T-helper 17 cell (primary cell): ENCODE measurements around the gene ADCY5. TPM values are rescaled to one million over a fixed set of nuclear protein-coding genes. Genes with fewer than 3 reads are reported as not detected.

Experiments used
- ATAC-seq: fragments of 150-1000 bp; cut with Tn5 transposase; 2 replicates; pipeline ENCODE4 v1.10.0; 2021; ENCODE audit warnings: mild to moderate bottlenecking, moderate library complexity
- DNase-seq, 3 donors: peaks; one replicate each; pipeline versions ENCODE4 v3.0.0 to v3.0.0-alpha.2; 2020 to 2021
- H3K9me3 ChIP-seq: one replicate; pipeline ENCODE4 v1.7.0; 2013; ENCODE audit warnings: low read length, mild to moderate bottlenecking; ENCODE audit not compliant: control insufficient read depth, poor library complexity, severe bottlenecking
- H3K27ac Mint-ChIP-seq: one replicate; pipeline ENCODE4 v1.8.0; 2022; ENCODE audit warnings: mild to moderate bottlenecking, moderate library complexity, mixed read lengths
- H3K27me3 Mint-ChIP-seq: one replicate; pipeline ENCODE4 v1.8.0; 2022; ENCODE audit warnings: mixed read lengths
- H3K36me3 Mint-ChIP-seq: one replicate; pipeline ENCODE4 v1.8.0; 2022; ENCODE audit warnings: low read depth, mixed read lengths
- H3K4me1 Mint-ChIP-seq: one replicate; pipeline ENCODE4 v1.8.0; 2022; ENCODE audit warnings: mild to moderate bottlenecking, mixed read lengths
- H3K4me3 Mint-ChIP-seq: one replicate; pipeline ENCODE4 v1.8.0; 2022; ENCODE audit warnings: mild to moderate bottlenecking, moderate library complexity, mixed read lengths
- total RNA-seq, 4 donors: library from RNA in 2 of 4; stranded (reverse) in 2 of 4; gene quantifications; one replicate each; pipeline ENCODE4 v1.2.3 and lab custom pipeline; 2022 to 2026

Gene ADCY5
- total RNA-seq, 2 donors from 2014 or later, result not detected

- Mint-ChIP-seq H3K27me3 (peaks cover 42% of the 10 kb centered on the region), H3K4me3 (no peak overlapping the region), H3K4me1 (no peaks in the 10 kb centered on the region), H3K27ac (no peak overlapping the region), H3K36me3 (peaks cover 2% of the 10 kb centered on the region)
- DNase-seq (no peak), ATAC-seq (no peak)
- no peaks in the 10 kb centered on the region for H3K9me3 ChIP-seq
Observed at GRCh38 chr3:123431658-123432324, 17.1 kb downstream of the ADCY5 start.

DNA sequence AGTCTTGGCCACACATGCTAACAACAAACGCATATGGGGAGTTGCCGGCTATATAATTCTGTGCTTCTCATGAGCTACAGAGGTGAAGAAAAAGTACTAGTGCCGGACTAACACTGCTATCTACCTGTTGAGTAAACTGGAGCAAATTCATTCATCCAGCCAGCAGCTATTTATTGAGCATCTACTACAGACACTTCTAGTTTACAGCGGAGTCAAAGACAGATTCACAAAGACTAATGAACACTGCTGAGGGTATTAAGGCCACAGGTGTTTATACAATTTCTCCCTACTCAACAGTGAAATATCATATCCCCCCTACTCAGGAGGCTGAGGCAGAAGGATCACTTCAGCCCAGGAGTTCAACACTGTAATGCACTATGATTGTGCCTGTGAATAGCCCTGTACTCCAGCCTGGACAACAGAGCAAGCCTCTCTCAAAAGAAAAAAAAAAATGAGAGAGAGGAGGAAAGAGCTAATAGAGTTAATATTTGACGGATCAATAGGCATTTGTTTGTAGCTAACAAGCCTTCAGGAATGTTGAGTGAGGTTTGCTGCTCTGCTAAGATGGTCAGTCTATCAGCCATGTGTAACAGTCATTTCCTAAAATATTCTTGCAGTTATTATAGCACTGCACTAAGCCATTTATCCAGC, 17.8 kb downstream of the ADCY5 start:
- ATAC-seq, result no peak
- Mint-ChIP-seq H3K27ac (no peak overlapping the region), H3K4me3 (no peak overlapping the region), H3K27me3 (peaks cover 46% of the 10 kb centered on the region), H3K36me3 (peaks cover 4% of the 10 kb centered on the region), H3K4me1 (no peaks in the 10 kb centered on the region)
- DNase-seq, result no peak
- H3K9me3 ChIP-seq, result no peaks in the 10 kb centered on the region

GRCh38 chr3:123430266-123430665, 18.6 kb downstream of the ADCY5 start:
- H3K4me3 Mint-ChIP-seq, result no peak overlapping the region
- DNase-seq (no peak), ATAC-seq (no peak)
- H3K9me3 ChIP-seq, result no peaks in the 10 kb centered on the region
- no peak overlapping the region for H3K27ac Mint-ChIP-seq
- H3K36me3 Mint-ChIP-seq, result peaks cover 4% of the 10 kb centered on the region
- H3K4me1 Mint-ChIP-seq, result no peaks in the 10 kb centered on the region
- H3K27me3 Mint-ChIP-seq, result peaks cover 46% of the 10 kb centered on the region

DNA sequence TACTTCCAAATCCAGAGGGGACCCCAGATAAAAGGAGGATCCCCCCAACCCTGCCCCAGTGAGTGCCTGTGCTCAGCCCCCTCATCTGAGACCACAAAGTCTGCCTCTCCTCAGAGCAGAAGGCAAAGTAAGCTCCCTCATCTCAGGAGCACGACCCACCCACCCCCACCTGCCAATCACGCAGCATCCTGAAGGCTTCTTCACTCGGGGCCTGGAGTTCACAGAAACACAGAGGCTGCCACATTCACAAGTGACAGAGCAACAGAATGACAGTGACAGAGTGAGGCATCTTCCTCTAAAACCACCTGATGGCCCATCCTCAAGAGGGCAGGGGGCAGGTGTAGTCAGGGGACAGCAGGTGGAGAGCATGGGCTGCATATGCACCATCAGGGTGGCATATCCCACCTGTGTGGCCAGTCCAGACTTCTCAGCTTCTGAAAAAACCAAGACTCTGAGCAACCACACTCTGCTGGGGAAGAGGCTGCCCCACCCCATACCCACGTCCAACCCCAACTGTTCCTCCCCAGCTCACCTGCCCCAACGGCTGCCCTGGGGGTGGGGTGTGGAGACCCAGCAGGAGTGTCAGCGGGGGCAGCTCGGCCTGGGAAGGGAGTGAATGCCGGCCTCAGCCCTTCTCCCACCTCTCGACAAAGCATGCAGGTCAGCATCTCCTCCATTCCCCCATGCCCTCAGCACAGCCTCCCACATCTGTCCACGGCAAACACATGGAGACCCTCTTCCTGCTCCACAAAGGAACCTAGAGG, 19.3 kb downstream of the ADCY5 start:
- Mint-ChIP-seq H3K4me1 (no peaks in the 10 kb centered on the region), H3K4me3 (no peak overlapping the region), H3K36me3 (peaks cover 4% of the 10 kb centered on the region), H3K27me3 (peaks cover 46% of the 10 kb centered on the region), H3K27ac (no peak overlapping the region)
- H3K9me3 ChIP-seq, result no peaks in the 10 kb centered on the region
- ATAC-seq (no peak), DNase-seq (no peak)

DNA sequence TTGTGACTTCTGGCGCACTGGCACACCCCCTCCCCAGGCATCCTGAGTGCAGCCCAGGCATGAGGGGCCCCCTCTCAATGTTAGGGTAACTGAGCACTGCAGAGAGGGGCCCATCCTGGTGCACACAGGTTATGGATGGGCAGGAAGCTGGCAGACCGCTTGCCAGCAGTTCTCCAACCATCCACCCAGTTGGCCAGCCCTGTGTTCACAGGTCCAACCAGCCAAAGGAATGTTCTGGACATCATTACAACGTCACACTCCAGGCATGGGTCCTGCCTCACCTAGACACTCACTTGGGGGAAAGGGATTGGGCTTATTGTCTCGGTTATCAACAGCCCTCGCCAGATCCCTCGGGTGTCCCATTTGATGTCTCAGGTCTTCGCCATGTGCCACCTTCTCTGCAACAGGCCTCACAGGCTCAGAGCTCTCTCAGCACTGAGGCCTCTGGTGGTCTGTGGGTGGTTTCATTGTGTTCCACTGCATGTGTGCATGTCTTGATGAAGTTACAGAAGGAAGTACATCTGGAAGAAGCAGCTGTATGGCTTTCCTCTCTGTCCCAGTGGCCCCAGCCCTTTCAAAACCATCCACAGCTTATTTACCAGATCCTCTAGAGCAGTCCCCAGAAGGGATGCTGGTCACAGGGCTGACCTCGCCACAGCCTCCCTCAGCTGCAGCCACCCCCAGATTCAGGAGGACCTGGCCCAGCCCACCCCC, 23.7 kb downstream of the ADCY5 start:
- Mint-ChIP-seq H3K4me1 (peaks cover 2% of the 10 kb centered on the region), H3K4me3 (no peak overlapping the region), H3K27me3 (peaks cover 43% of the 10 kb centered on the region), H3K27ac (no peak overlapping the region), H3K36me3 (peaks cover 4% of the 10 kb centered on the region)
- ATAC-seq (no peak), DNase-seq (no peak)
- H3K9me3 ChIP-seq, result no peaks in the 10 kb centered on the region

GRCh38 chr3:123424321-123424998, 24.4 kb downstream of the ADCY5 start:
- Mint-ChIP-seq H3K27ac (no peak overlapping the region), H3K36me3 (peaks cover 4% of the 10 kb centered on the region), H3K27me3 (peaks cover 37% of the 10 kb centered on the region), H3K4me1 (peaks cover 4% of the 10 kb centered on the region), H3K4me3 (peak overlapping the region; percentile 36)
- ATAC-seq (no peak), DNase-seq (no peak)
- H3K9me3 ChIP-seq, result no peaks in the 10 kb centered on the region

DNA sequence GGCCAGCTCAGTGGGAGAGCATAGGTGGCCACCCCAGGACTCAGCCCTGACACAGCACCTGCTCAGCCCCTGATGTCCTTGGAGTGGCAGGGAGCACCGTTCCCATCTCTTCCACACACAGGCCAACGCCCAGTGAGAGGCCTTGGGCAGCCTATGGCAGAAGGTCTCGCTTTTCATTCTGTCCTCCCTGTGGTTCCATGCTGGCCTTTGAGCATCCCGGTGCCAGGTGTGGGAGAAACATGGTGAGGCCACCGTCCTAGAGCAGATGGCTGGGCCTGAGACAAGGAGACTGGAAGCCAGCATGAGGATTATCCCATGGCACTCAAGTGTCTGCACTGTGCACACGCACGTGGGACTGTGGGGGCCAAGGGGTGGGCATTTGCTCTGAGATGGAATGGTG, 25.1 kb downstream of the ADCY5 start:
- Mint-ChIP-seq H3K4me3 (no peak overlapping the region), H3K4me1 (peaks cover 4% of the 10 kb centered on the region), H3K36me3 (peaks cover 4% of the 10 kb centered on the region), H3K27me3 (peaks cover 37% of the 10 kb centered on the region), H3K27ac (no peak overlapping the region)
- ATAC-seq (no peak), DNase-seq (no peak)
- H3K9me3 ChIP-seq, result no peaks in the 10 kb centered on the region

DNA sequence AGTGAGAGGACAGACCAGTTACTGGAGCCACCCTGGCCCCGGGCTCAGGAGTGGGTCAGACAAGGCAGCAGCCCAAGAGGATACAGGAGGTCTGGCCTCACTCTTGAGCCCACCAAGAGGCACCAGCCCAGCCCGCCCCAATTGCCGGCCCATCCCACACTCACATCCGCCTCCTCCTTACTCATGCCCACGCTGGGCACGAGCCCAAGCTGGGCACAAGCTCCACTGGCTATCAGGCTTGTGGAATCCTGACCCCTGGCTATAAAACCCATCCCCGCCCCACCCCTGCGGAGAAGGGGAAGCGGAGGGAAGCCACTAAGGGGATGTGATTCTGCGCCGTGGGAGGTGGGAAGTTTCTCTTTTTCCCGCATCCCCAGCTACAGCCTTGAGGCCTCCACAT, 25.9 kb downstream of the ADCY5 start:
- no peak overlapping the region for H3K27ac Mint-ChIP-seq
- no peak overlapping the region for H3K4me3 Mint-ChIP-seq
- no peak for DNase-seq
- H3K27me3 Mint-ChIP-seq, result peaks cover 29% of the 10 kb centered on the region
- no peaks in the 10 kb centered on the region for H3K9me3 ChIP-seq
- H3K36me3 Mint-ChIP-seq, result peaks cover 4% of the 10 kb centered on the region
- H3K4me1 Mint-ChIP-seq, result peaks cover 4% of the 10 kb centered on the region
- ATAC-seq, result no peak

GRCh38 chr3:123422457-123422856, 26.4 kb downstream of the ADCY5 start:
- H3K9me3 ChIP-seq, result no peaks in the 10 kb centered on the region
- DNase-seq (no peak), ATAC-seq (no peak)
- no peak overlapping the region for H3K4me3 Mint-ChIP-seq
- H3K4me1 Mint-ChIP-seq, result peaks cover 4% of the 10 kb centered on the region
- peaks cover 23% of the 10 kb centered on the region for H3K27me3 Mint-ChIP-seq
- H3K27ac Mint-ChIP-seq, result no peak overlapping the region
- H3K36me3 Mint-ChIP-seq, result peaks cover 4% of the 10 kb centered on the region

- H3K27me3 Mint-ChIP-seq, result peaks cover 16% of the 10 kb centered on the region
- H3K4me3 Mint-ChIP-seq, result no peak overlapping the region
- ATAC-seq, result no peak
- peaks cover 4% of the 10 kb centered on the region for H3K4me1 Mint-ChIP-seq
- no peaks in the 10 kb centered on the region for H3K9me3 ChIP-seq
- DNase-seq, result no peak
- H3K27ac Mint-ChIP-seq, result no peak overlapping the region
- H3K36me3 Mint-ChIP-seq, result peaks cover 2% of the 10 kb centered on the region
Observed at GRCh38 chr3:123421353-123422174, 27.3 kb downstream of the ADCY5 start.

DNA sequence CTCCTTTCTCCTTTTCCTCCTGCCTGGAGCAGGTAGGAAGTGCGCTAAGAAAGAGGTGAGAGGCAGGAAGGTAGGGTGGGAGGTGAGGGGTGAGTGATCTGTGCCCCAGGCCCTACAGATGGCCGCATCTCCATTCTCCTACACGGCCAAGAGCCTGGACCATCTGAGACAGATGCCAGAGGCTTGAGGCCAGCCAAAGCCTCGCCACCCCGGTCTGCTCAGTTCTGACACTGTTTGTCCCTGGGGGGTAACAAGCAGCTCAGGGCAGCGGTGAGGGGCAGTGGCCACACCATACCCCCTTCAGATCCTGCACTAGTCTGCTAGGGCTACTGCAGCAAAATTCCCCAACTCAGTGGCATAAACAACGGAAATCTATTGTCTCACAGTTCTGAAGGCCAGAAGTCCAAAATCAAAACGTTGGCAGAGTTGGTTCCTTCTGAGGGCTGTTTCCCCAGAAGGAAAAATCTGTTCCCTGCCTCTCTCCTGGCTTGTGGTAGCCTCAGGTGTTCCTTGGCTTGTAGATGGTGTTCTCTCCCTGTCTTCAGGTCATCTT, 28.4 kb downstream of the ADCY5 start:
- Mint-ChIP-seq H3K4me3 (no peak overlapping the region), H3K4me1 (peaks cover 4% of the 10 kb centered on the region), H3K36me3 (no peaks in the 10 kb centered on the region), H3K27me3 (peaks cover 15% of the 10 kb centered on the region), H3K27ac (no peak overlapping the region)
- no peaks in the 10 kb centered on the region for H3K9me3 ChIP-seq
- no peak for ATAC-seq
- DNase-seq, result no peak

- Mint-ChIP-seq H3K4me3 (no peak overlapping the region), H3K36me3 (no peaks in the 10 kb centered on the region), H3K27me3 (peaks cover 15% of the 10 kb centered on the region), H3K27ac (no peak overlapping the region), H3K4me1 (peaks cover 4% of the 10 kb centered on the region)
- ATAC-seq (no peak), DNase-seq (no peak)
- H3K9me3 ChIP-seq, result no peaks in the 10 kb centered on the region
Observed at GRCh38 chr3:123419850-123420297, 29.0 kb downstream of the ADCY5 start.
